Keratinocyte (primary cell): ENCODE data around the gene COASY. TPM values are rescaled to one million over a fixed set of nuclear protein-coding genes. Genes with fewer than 3 reads are reported as not detected.

ENCODE experiments used
- DNase-seq: peaks from one replicate; pipeline ENCODE4 v3.0.0-alpha.2; 2011; ENCODE audit warnings: low read depth, missing footprints, low spot score
- FAIRE-seq: peaks from 2 replicates; lab custom pipeline; 2011; peaks lifted over from hg19 to GRCh38; lab: Jason Lieb, UNC
- H2AFZ ChIP-seq: 2 replicates; pipeline ENCODE4 v1.6.0; 2012; ENCODE audit warnings: low read length, control low read depth, inconsistent platforms; ENCODE audit not compliant: control insufficient read depth
- H3K27ac ChIP-seq: 2 replicates; pipeline ENCODE4 v1.5.1; 2011; ENCODE audit warnings: low read length; ENCODE audit not compliant: control insufficient read depth, insufficient read depth
- H3K27me3 ChIP-seq: 3 replicates; pipeline ENCODE4 v1.6.0; 2011; ENCODE audit warnings: low read length; ENCODE audit not compliant: control insufficient read depth, insufficient read depth; ENCODE audit errors: extremely low read depth
- H3K36me3 ChIP-seq, 2 experiments: 2 replicates in 1 of 2; 3 replicates in 1 of 2; pipeline ENCODE4 v1.5.1; 2011; ENCODE audit warnings: low read length in 2 of 2, mild to moderate bottlenecking in 1 of 2; ENCODE audit not compliant: control insufficient read depth in 2 of 2, insufficient read depth in 2 of 2; ENCODE audit errors: extremely low read depth in 1 of 2
- H3K4me1 ChIP-seq: 3 replicates; pipeline ENCODE4 v1.5.1; 2011; ENCODE audit warnings: low read length; ENCODE audit not compliant: control insufficient read depth, insufficient read depth; ENCODE audit errors: extremely low read depth
- H3K4me2 ChIP-seq: 3 replicates; pipeline ENCODE4 v1.6.0; 2011; ENCODE audit warnings: low read depth, low read length; ENCODE audit not compliant: control insufficient read depth, insufficient read depth; ENCODE audit errors: extremely low read depth
- H3K4me3 ChIP-seq, 3 experiments: fragments of 200-600 bp in 1 of 3; sonication (generic) in 1 of 3; 2 replicates in 2 of 3; 3 replicates in 1 of 3; pipeline ENCODE4 v1.5.1; 2011 to 2016; ENCODE audit warnings: low read length in 3 of 3, mild to moderate bottlenecking in 3 of 3, control low read depth in 2 of 3, inconsistent platforms in 1 of 3, low read depth in 1 of 3, mixed read lengths in 1 of 3, mixed run types in 1 of 3, moderate library complexity in 1 of 3; ENCODE audit not compliant: control insufficient read depth in 2 of 3, insufficient read depth in 2 of 3; ENCODE audit errors: extremely low read depth in 1 of 3
- H3K79me2 ChIP-seq: 2 replicates; pipeline ENCODE4 v1.6.0; 2012; ENCODE audit warnings: low read length; ENCODE audit not compliant: control insufficient read depth, insufficient read depth
- H3K9ac ChIP-seq: 3 replicates; pipeline ENCODE4 v1.6.0; 2011; ENCODE audit warnings: low read length; ENCODE audit not compliant: control insufficient read depth, insufficient read depth; ENCODE audit errors: extremely low read depth
- H3K9me1 ChIP-seq: 3 replicates; pipeline ENCODE4 v1.6.0; 2011; ENCODE audit warnings: low read length; ENCODE audit not compliant: control insufficient read depth, insufficient read depth; ENCODE audit errors: extremely low read depth
- H3K9me3 ChIP-seq: 2 replicates; pipeline ENCODE4 v1.5.1; 2012; ENCODE audit warnings: low read depth, low read length; ENCODE audit not compliant: control insufficient read depth
- H4K20me1 ChIP-seq: 3 replicates; pipeline ENCODE4 v1.6.0; 2011; ENCODE audit warnings: low read length; ENCODE audit not compliant: control insufficient read depth, insufficient read depth; ENCODE audit errors: extremely low read depth
- EZH2 ChIP-seq: IDR thresholded peaks from one replicate; pipeline ENCODE4 v1.6.1; 2012; ENCODE audit warnings: inconsistent platforms, mild to moderate bottlenecking, low read length, moderate library complexity
- dilution Hi-C: fragments of 300-500 bp; cut with MboI; formaldehyde crosslinking; loops from one replicate; pipeline ENCODE4 v1.7.0; 2020; ENCODE audit warnings: low sequenced_read_pairs; ENCODE audit not compliant: extremely low pct_ligation_motif_present
- polyA plus RNA-seq, 5 experiments: library from polyadenylated mRNA; depleted of rRNA in 3 of 5; stranded (reverse) in 3 of 5; stranded (forward) in 1 of 5; unstranded in 1 of 5; fragments of >200 nt; gene quantifications; 1 replicate in 1 of 5; 2 replicates in 3 of 5; 3 replicates in 1 of 5; pipeline versions ENCODE4 v1.2.1 to v1.2.3, GENCODE V29; 2011 to 2012; ENCODE audit warnings: missing spikeins in 2 of 5, low read depth in 1 of 5, low replicate concordance in 1 of 5
- TF ChIP-seq, protein P1 (sequence below), 3 experiments: IDR thresholded peaks in 1 of 3; conservative IDR thresholded peaks in 1 of 3; optimal IDR thresholded peaks in 1 of 3; 2 replicates in 2 of 3; 3 replicates in 1 of 3; pipeline versions ENCODE3 to v1.5.1; 2011; ENCODE audit warnings: low read length in 3 of 3, mild to moderate bottlenecking in 3 of 3, moderate library complexity in 2 of 3, control low read depth in 1 of 3, inconsistent platforms in 1 of 3; ENCODE audit not compliant: insufficient read depth in 2 of 3; ENCODE audit errors: extremely low read depth in 1 of 3

COASY gene
- polyA plus RNA-seq, 1 donor (not counting 4 experiments of a cell fraction or from before 2014, with no cell fraction given): 26.2 TPM

DNA sequence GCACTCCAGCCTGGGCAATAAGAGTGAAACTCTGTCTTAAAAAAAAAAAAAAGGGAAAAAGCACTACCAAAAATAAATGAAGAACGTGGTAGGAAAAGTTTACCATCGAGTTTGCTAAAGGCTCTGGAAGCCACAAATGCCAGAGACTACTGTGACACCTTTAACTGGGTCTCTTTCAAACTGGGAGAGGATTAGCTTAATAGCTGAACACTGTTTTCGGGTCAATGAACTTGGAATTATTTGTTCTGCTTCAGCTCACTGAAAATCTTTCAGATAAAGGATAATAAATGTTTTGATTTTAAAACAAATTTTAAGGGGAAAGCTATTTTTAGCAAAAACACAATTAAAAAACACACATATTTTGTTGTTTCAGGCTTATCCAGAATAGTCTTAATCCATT is 45.8 kb downstream of the COASY start:
- TF ChIP-seq, protein P1, sequence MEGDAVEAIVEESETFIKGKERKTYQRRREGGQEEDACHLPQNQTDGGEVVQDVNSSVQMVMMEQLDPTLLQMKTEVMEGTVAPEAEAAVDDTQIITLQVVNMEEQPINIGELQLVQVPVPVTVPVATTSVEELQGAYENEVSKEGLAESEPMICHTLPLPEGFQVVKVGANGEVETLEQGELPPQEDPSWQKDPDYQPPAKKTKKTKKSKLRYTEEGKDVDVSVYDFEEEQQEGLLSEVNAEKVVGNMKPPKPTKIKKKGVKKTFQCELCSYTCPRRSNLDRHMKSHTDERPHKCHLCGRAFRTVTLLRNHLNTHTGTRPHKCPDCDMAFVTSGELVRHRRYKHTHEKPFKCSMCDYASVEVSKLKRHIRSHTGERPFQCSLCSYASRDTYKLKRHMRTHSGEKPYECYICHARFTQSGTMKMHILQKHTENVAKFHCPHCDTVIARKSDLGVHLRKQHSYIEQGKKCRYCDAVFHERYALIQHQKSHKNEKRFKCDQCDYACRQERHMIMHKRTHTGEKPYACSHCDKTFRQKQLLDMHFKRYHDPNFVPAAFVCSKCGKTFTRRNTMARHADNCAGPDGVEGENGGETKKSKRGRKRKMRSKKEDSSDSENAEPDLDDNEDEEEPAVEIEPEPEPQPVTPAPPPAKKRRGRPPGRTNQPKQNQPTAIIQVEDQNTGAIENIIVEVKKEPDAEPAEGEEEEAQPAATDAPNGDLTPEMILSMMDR (optimal IDR thresholded peaks at IDR 0.05 in 1 of 3, IDR thresholded peaks at IDR 0.05 in 1 of 3, conservative IDR thresholded peaks at IDR 0.05 in 1 of 3; ENCODE audit: extremely low read depth in 1 of 3, insufficient read depth in 2 of 3, low read length in 3 of 3): no peak
- TF ChIP-seq EZH2: no peak
- Histone ChIP-seq H3K9ac (peak overlapping the region; percentile 34), H2AFZ (no peak overlapping the region), H3K36me3 (peaks cover 11 to 13% of the 10 kb centered on the region in 2 experiments), H3K9me1 (no peaks in the 10 kb centered on the region), H3K4me2 (peak overlapping the region; percentile 99), H3K79me2 (peaks cover 65% of the 10 kb centered on the region), H3K9me3 (no peaks in the 10 kb centered on the region), H3K4me3 (peak overlapping the region; percentile 80 to 100 (median 98)), H4K20me1 (no peaks in the 10 kb centered on the region), H3K4me1 (peaks cover 18% of the 10 kb centered on the region), H3K27me3 (no peaks in the 10 kb centered on the region), H3K27ac (peak overlapping the region; percentile 37)
- no peak for FAIRE-seq
- dilution Hi-C loops: loop anchor here (10.0 kb wide), 1 partner anchor 57 kb away; no protein-coding TSS in a partner anchor
- no peak for DNase-seq

DNA sequence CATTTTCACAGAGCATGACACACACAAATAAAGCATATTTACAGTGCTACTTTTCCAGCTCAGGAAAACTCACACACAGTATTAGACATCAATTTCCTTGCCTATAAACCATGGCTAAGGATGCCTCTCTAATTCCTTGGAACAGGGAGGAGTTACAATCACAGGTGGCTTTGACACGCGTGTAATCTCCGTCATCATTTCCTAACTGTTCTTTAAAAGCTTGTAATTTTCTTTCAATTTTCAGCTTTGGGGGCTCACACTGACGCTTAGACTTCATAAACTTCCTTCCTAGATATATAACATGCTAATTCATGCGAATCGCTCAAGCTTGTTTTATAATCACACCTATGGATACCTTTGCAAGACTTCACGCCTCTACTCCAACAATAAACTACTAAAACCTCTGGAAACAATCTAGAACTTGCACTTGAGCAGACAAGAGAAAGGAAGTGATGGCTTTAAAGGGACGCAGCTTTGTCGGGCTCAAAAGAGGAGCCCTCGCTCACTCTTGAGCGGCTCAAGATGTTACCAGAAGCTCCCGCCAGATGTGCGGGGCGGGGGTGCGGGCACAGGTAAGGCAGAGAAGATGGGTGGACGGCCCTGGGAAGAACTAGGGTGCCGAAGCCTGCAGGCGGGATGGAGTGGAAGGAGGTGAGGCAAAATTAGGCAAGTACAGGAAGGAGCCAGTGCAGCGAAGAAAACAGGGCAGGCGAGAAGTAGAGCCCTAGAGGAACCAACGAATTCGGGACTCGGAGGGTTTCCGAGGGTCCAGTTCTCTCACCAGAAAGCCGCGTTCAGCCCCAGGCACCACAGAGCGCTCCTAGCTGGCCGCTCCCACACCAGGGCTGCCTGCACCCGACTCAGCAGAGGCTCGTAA is 46.6 kb downstream of the COASY start:
- H3K27ac ChIP-seq: peak overlapping the region; percentile 89
- peak overlapping the region; percentile 80 to 100 (median 98) for H3K4me3 ChIP-seq
- peaks cover 18% of the 10 kb centered on the region for H3K4me1 ChIP-seq
- DNase-seq (no peak), FAIRE-seq (no peak)
- H3K79me2 ChIP-seq: peaks cover 58% of the 10 kb centered on the region
- peak overlapping the region; percentile 96 for H3K9ac ChIP-seq
- H3K36me3 ChIP-seq: peaks cover 15 to 17% of the 10 kb centered on the region in 2 experiments
- peak overlapping the region; percentile 99 for H3K4me2 ChIP-seq
- no peaks in the 10 kb centered on the region for H3K9me1 ChIP-seq
- H4K20me1 ChIP-seq: no peaks in the 10 kb centered on the region
- H3K27me3 ChIP-seq: no peaks in the 10 kb centered on the region
- peak overlapping the region; percentile 85 for H2AFZ ChIP-seq
- no peaks in the 10 kb centered on the region for H3K9me3 ChIP-seq
- dilution Hi-C loops: loop anchor here (10.0 kb wide), 1 partner anchor 56 kb away; no protein-coding TSS in a partner anchor
- TF ChIP-seq, protein P1 (optimal IDR thresholded peaks at IDR 0.05 in 1 of 3, IDR thresholded peaks at IDR 0.05 in 1 of 3, conservative IDR thresholded peaks at IDR 0.05 in 1 of 3; ENCODE audit: extremely low read depth in 1 of 3, insufficient read depth in 2 of 3, low read length in 3 of 3): no peak
- no peak for TF ChIP-seq EZH2
